IPS DF 4.7 (cell line): Measurements from ENCODE around the gene CELA3B.
"Not testable (repeated sequence)": the region's sequence is repeated elsewhere in the genome, so short reads cannot be mapped to it uniquely, and the experiment has no call there.

Source experiments
- DNase-seq: peaks from one replicate; pipeline ENCODE4 v3.0.0-alpha.2; 2013; ENCODE audit warnings: low spot score; ENCODE audit errors: extremely low read depth

The CELA3B gene

DNA sequence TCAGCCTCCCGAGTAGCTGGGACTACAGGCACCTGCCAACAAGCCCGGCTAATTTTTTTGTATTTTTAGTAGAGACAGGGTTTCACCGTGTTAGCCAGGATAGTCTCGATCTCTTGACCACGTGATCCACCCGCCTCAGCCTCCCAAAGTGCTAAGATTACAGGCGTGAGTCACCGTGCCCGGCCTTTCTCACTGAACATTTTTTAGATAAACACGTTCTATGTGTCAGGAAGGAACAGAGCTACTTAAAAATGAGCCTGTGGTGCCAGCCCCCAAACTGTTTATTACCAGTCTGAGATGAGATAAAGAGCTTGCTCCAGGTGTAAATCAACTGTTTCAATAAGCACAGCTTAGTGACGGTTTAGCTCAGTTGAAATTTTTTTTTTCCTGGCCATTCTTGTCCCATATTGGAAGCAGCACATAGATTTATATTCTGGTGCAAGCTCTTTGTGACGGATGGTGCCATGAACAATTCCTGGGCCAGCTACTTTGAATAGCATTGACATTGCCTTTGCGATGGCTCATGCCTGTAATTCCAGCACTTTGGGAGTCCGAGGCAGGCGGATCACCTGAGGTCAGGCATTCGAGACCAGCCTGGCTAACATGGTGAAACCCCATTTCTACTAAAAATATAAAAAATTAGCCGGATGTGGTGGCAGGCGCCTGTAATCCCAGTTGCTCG is 33.7 kb upstream of the CELA3B start:
- DNase-seq: not testable (repeated sequence)

DNA sequence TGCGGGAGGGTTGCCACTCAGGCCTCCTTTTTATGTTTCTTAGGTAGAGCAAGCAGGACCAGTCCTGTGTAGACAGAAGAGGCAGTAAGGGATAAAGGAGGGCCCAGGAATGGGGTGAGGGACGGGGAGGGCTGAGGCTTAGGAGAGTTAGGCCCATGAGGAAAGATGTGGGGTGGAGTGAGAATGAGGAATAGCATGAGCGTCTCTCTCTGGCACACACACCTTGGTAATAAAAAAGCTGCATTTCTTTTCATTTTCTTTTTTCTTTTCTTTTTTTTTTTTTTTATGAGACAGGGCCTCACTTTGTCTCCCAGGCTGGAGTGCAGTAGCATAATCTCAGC is 32.1 kb upstream of the CELA3B start:
- DNase-seq: no peak

DNA sequence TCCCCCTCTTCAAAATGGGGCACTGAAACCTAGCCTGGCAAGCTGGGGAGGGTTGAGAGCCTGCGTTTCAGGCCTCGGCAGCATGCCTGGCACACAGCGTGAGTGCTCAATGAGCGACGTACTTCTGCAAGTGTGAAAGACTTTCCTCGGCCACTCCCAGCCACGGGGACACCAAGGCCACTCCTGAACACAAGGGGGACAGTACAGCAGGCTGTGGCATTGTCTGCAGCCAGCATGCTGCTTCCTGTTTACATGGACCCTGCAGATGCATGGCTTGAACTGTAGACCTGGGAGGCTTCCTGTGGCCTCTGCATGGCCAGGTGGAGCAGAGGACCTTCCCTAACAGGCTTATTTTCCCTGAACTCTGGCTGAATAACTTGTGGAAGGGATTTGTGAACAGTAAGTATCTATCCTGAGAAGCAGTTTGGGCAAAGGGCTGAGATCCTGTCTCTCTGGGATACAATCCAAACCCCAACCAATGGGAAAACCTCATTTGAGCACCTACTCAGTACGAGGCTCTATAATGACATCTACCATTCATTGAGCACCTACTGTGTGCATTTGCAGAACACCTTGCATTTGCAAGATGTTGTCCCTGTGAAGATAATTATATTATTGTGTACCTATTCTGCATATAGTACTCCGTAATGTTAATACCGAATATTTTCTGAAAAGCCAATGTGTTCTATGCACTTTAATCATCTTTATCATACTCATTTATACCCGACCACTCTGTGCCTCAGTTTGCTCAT is 29.8 kb upstream of the CELA3B start:
- DNase-seq: no peak

DNA sequence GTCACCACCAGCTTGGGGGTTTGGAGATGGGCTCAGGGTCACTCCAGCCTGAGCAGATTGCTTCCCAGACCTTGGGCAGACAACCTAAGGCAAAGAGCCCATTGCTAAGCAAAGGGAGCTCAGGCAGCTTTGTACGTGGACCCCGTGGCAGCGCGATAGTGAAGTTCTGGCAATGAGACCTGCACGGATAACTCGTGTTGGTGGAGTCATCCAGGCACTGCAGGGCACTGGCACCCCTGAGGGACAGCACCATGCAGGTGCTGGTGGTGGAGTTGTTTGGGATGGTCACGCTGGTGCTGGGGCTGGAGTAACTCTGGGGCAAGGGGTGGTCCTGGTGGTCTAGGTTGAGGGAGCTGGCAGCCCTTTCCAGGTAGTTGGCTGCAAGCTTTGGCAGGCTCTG is 26.1 kb upstream of the CELA3B start:
- DNase-seq: no peak

DNA sequence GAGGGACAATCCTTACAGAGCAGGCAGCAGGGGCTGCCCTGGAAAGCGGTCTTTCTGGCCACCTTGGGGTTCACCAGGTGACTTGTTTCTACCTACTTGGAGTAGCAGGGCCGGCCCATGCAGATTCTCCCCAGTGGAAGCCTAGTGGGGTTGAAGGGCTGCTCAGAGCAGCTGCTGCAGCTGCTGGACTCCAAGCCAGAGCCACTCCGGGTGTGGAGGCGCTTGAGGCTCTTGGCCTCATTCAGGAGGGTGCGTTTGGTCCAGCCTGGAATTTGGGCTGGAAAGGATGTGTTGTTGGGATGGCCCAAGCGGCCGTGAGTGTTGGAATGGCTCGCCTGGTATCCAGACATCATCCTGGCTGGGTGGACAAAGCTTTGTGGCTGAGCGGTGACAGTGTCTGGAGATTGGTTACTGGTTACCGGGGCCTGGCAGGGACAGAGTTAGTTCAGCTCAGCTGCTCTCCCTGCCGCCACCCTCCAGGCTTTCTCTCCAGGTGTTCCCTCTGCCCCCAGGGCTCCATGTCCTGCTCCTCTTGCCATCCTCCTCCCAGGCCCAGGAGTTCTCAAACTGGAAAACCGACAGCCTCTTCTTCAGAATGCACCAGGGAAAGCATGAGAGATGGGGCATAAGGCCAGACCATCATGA is 25.5 kb upstream of the CELA3B start:
- DNase-seq: no peak

DNA sequence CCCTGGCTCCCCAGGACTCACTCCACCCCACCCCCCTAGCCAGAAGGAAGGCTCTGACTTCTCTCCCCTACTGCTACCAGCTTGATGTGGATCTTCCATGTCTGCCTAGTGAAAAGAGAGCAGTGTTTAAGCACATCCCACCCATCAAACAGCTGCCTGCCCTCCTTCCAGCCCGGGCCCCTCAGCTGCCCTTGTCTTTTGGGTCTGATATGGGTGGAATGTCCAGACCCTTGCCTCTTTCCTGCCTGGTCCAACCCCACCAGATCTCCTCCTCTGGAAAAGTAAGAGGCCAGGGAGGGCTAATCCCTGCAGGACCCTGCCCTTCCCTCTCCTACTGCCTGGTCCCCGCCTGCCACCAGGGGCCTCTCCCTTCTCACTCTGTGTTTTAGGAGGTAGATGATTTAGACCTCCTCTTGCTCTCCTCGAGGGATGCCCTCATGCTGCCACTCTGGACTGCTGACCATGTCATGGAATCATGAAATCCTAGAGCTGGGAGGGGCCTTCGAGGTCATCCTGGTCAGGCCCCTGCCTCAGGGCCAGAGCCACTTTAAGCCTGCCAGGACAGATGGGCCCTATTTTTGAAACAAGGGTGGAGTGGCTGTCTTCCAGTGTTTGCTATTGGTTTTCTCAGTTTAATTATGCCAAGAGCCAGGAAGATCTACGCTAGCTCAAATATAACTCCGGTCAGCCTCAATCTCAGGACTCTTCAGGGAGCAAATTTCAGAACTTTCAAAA is 23.9 kb upstream of the CELA3B start:
- no peak for DNase-seq

DNA sequence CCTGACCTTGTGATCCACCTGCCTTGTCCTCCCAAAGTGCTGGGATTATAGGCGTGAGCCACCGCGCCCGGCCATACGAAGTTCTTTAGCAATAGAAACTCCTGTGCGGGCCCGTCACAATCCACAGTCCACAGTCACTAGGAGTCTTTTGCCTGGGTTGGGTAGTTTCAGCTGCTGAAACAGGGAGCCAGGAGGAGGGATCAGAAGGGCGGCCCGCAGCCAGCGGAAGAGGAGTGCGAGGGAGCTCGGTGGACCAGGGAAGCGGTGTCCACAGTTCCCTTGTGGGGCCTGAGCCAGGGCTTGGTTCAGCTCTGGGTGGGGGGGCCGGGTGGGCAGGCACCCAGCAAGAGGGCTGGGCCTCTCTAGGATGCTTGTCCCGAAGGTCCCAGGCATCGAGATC is 21.8 kb upstream of the CELA3B start:
- DNase-seq: no peak

DNA sequence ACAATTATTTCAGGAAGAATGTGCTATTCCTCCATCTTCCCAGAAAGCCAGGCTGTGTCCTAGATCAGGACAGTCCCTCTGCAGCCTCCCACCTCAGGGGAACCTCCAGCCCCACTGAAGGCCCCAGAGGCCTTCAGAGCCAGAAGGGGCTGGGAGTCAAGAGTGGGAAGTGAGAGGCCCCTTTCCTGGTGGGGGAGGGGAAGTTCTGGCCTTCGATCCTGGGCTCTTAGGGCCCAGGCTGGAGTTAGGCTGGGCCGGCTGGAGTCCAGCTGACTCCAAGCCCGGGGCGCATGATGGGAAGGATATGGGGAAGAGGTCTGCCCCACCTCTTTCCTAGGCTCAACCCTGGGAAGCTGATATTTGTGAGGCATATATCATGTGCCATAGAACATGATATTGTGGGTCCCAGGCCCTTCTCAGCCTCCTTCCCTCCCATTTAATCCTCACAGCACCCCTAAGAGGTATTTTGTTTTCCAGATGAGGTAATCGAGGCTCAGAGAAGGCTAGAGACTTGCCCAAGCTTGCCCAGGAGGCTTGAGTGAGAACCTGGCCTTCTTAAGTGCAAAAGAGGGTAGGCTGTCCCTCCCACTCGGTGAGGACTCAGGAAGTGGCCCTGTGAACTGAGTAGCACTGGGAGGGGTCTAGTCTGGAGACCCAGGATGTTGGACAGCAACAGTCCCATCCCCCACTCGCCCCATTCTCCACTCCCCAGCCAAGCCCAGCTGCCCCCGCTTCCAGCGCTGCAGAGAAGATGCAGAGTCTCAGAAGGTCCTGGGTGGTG is 21.1 kb upstream of the CELA3B start:
- no peak for DNase-seq

DNA sequence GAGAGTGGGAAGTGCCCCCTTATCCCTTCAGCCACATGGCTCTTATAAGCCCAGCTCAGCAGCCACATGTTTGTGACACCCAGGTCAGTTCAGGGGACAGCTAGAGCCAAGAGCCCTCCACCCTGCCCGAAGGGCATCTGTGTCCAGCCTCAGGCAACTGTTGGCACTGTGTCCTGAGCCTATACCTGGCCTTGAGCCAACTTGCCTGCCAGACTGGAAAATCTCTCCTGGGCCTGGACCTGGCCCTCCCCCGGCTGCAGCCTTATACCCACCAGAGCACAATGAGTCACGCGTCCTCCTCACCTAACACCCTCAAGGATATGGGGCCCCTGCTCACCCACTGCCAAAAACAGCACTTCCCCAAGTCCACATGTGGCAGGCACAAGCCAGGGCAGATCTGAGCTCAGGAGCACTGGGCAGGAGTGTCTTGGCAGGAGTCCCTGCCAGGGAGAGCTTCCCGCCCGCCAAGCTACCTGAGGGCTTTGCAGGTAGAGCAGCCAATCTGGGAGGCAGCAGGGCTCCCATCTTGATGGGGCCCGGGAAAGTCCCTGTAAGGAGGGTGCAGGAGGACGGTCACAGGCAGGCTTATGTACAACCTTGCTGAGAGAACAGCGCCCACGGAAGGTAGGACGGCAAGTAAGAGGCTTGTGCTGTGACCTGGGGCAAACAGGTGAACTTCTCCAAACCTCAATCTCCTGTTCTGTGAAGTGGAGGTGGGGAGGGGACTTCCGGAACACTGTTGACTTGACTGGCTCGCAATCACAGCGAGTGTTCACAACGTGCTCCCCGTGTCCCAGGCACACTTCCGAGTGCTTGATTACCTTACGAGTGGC is 19.9 kb upstream of the CELA3B start:
- DNase-seq: no peak

DNA sequence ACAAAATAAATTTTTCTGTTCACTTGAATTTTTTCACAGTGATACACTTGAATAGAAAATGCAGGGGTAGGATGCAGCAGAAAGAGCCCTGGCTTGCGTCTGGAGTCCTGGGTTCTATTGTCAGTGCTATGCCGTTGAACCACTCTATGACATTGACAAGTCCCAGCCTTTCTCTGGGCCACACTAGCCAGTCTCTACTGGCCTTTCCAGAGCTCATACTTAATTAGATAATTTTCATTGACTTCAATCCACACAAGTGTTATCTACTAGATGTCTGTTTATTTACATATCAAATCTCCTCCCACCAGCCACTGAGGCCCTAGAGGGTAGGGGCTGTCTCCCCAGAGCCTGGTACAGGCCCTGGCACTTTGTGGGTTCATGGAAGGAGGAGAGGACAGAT is 15.5 kb upstream of the CELA3B start:
- DNase-seq: no peak

DNA sequence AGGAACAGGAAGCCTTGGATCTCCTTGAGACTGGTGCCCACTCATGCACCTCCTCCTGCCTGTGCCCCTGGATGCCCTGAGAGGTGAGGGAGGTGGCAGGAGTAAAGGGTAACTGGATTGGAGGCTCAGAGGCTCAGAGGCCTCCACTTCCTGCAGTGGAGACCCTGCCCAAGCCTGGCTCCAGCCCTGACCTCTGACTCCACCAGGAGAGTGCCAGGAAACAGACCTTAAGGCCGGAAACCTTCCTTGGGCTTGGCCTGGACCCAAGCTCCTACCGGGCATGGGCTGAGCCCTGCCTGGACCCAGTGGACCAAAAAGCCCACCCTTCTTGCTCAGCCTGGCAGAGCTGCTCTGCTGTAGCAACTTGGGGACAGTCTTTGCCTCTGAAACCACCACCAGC is 15.0 kb upstream of the CELA3B start:
- no peak for DNase-seq

DNA sequence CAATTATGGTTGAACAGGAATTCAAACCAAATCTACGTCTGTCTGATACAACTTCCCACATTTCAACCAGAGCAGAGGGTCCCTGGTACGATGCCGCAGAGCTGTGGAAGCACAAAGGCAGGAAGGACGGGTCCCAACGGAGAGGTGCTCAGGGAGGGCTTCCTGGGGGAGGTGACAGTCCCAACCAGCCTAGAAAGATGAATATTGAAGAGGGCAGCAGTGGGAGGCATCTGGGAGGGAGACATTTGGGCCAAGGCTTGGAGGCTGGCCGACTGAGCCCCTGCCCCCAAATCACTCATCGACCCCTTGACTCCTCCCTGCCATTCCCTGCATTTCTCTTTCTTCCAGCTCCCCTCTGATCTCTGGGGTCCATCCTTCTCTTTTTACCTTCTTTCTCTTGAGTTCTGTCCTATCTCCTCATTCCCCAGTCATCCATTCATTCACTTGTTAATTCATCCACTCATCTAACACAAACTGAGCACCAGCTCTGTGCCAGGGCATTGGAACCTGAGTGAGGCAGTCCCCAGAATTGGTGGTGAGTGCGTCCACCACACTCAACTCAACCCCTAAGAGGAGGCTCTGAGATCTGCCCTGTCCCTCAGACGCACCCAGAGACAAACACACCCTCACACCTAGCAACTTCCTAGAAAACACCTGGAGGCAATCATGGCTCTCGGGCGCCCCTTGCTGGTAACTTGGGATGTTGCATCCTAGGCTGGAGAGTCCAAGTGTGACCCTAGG is 13.2 kb upstream of the CELA3B start:
- DNase-seq: no peak

DNA sequence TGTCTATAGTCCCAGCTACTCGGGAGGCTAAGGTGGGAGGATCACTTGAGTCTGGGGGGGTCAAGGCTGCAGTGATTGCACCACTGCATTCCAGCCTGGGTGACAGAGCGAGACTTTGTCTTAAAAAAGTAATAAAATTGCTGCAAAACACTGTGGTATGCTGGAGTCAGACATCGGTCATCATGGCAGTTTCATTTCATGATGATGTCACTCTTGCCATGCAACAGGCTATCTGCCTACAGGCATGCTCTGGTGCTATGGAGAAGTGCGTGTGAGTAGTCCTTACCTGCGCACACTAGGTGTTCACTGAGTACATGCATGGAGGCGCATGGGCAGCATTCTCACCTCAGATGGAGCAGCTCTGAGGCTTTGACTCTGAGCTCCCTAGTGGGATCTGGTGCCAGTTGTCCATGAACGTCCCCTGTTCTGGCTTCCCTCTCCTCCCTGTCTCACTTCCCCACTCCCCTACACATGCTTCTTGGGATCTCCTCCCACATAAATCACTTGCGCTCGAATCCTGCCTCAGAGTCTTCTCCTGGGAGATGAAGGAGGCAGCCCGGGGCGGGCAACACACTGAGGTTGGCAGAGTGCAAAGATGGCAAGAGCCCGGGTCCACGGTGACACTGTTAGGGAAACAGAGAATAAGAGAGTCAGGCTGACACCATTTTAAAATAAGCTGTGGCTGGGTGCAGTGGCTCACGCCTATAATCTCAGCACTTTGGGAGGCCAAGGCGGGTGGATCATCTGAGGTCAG is 10.4 kb upstream of the CELA3B start:
- no peak for DNase-seq

DNA sequence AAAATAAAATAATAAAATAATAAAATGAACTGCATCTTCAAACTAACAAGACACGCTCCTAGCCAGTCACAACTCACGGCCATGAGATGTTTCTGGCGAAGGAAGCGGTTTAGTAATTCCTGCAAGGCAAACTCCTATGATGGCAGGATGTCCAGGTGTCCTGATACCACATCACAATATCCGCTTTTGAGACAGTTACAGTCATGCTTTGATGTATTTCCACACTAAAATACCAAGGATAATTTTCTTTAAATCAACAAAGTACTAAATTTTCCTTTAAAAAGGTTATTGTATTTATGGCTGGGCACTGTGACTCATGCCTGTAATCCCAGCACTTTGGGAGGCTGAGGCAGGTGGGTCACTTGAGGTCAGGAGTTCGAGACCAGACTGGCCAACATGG is 9.6 kb upstream of the CELA3B start:
- DNase-seq: not testable (repeated sequence)

DNA sequence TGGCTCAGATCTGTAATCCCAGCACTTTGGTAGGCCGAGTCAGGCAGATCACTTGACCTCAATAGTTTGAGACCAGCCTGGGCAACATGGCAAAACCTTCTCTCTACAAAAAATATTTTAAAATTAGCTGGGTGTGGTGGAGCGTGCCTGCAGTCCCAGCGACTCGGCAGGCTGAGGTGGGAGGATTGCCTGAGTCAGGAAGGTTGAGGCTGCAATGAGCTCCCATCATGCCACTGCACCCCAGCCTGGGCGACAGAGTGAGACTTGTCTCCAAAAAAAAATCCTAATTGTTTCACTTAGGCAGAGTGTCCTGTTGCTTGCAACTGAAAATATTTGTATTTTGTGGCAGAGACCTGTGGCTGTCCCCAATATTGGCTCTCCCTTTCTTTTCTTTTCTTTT is 7.8 kb upstream of the CELA3B start:
- DNase-seq: not testable (repeated sequence)

DNA sequence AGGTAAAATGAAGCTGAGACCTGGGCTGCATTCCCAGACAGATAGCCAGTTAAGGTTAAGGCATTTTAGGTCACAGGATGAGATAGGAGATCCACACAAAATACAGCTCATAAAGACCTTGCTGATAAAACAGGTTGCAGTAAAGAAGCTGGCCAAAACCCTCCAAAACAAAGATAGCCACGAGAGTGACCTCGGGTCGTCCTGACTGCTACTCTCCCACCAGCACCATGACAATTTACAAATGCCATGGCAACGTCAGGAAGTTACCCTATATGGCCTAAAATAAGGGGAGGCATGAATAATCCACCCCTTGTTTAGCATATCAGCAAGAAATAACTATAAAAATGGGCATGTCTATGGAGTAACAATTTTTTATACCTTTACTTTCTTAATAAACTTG is 6.3 kb upstream of the CELA3B start:
- DNase-seq: not testable (repeated sequence)

DNA sequence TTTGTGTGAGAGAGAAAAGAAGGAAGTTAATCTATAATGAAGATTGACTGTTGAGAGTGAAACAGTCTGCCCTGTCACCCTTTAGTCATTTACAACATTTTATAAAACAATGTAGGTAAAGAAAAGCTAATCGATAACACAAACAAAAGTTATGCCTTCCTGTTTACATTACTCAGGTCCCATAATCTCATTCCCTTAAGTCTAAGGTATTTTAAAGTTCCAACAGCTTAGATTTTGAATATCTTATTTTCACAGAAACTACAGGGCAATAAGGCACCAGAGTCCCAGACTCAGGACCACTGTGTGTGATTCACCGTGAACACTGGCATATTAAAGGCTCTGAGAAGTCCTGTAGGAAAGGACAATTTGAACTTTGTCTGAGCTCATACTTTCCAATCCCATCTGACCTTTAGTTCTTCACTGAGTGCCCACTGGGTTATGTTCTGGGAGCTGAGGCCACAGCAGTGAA is 3.8 kb upstream of the CELA3B start:
- not testable (repeated sequence) for DNase-seq

DNA sequence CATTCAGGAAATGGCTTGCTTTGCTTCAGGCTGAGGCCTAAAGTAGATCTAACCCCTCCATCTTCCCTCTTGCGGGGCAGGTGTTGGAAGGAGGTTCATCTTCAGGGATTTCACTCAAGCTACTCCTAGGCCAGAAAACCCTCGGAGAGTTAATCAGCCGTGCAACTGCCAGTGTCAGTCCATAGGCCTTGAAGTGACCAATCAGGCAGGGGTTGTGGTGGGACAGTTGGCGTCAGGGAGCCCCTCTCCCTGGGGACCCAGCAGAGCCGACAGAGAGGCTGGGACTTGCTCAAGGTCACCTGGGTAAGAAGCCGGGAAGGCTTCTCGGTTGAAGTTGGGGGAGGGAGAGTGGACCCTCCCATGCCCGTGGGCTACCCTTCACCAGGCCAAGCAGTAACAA is 2.9 kb upstream of the CELA3B start:
- not testable (repeated sequence) for DNase-seq

DNA sequence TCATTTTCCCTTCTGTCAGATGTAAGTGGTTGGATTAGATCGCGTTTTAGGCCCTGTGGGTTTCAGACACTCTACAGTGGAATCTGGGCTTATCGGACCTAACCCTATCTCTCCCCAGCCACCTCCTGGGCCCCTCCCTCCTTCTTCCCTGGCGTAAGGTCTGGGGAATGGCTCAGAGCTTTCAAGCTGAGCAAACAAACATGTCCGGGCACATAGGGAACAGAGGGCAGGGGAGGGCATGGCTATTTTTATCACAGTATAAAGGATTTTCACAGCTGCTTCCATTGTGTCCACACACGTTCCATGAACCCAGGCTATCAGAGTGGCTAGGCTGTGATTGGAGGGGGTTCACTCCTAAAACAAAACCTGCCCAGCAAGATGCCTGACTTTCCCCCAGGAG is 2.1 kb upstream of the CELA3B start:
- DNase-seq: not testable (repeated sequence)
